Heart left ventricle (tissue), 13 donors: ENCODE measurements around the gene KLHL8.

Experiments
- POLR2A ChIP-seq, 2 donors: fragments of 450-650 bp; IDR thresholded peaks; one replicate each; pipeline ENCODE4 v1.6.1; 2017; ENCODE audit warnings: antibody characterized with exemption in 2 of 2, mild to moderate bottlenecking in 2 of 2, moderate library complexity in 2 of 2
- TF ChIP-seq, protein P1 (sequence below), 12 donors: fragments of 200-600 bp; sonication (generic) in 4 of 12; IDR thresholded peaks; one replicate each; pipeline versions ENCODE4 v1.5.0 to v1.8.0; 2018 to 2022; ENCODE audit warnings: antibody characterized with exemption in 12 of 12, mild to moderate bottlenecking in 5 of 12
- donor health status: ischemic (EF 13 %, LVEDD 7.1; RV severe dilation, severe dysfunction).
- donor health status: DM: no; HTN: yes; CAD: no.
- donor health status: DM: no; HTN: no; CAD: no.
- donor health status: ischemic (EF 25% LVEDD 6.9; RV normal size, moderate dysfunction).
- donor health status: ischemic (EF 25% LVEDD 5.7; RV mildly dilated, moderate dysfunction).
- donor health status: ischemic (EF 35%, LVEDD 5.7; RV mildly dilated, moderate dysfunction).
- donor health status: nonischemic (EF 11% LVEDD 7.7; RV severe dilation, severe dysfunction).
- donor health status: DM: yes; HTN: yes; CAD: no.
- donor health status: PGD.
- donor health status: ischemic (EF 29% LVEDD 5.4; RV normal size, mild dysfunction).
- donor health status: nonischemic (EF 23%, LVEDD 6.1; RV moderate dilation, normal function).

- TF ChIP-seq, protein P1, sequence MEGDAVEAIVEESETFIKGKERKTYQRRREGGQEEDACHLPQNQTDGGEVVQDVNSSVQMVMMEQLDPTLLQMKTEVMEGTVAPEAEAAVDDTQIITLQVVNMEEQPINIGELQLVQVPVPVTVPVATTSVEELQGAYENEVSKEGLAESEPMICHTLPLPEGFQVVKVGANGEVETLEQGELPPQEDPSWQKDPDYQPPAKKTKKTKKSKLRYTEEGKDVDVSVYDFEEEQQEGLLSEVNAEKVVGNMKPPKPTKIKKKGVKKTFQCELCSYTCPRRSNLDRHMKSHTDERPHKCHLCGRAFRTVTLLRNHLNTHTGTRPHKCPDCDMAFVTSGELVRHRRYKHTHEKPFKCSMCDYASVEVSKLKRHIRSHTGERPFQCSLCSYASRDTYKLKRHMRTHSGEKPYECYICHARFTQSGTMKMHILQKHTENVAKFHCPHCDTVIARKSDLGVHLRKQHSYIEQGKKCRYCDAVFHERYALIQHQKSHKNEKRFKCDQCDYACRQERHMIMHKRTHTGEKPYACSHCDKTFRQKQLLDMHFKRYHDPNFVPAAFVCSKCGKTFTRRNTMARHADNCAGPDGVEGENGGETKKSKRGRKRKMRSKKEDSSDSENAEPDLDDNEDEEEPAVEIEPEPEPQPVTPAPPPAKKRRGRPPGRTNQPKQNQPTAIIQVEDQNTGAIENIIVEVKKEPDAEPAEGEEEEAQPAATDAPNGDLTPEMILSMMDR (IDR thresholded peaks at IDR 0.05), result no peak
- TF ChIP-seq POLR2A (IDR thresholded peaks at IDR 0.05), result no peak
These were observed 7.3 kb upstream of the KLHL8 start for GRCh38 chr4:87227751-87228151.
